HG02981 (cell line): Measurements from ENCODE around the gene EP400.

Source experiments
- ATAC-seq: cut with Tn5 transposase; IDR thresholded peaks from one replicate; pipeline ENCODE4 v1.9.1; 2021; ENCODE audit warnings: mild to moderate bottlenecking, moderate library complexity; ENCODE audit not compliant: unreplicated experiment

The EP400 gene

GRCh38 chr12:131923260-131923659 is 26.5 kb upstream of the EP400 start:
- peak; percentile 86 for ATAC-seq

- ATAC-seq = no peak
These were observed 22.3 kb upstream of the EP400 start for GRCh38 chr12:131927110-131928079.

- ATAC-seq = peak; percentile 4
These were observed 21.5 kb upstream of the EP400 start for GRCh38 chr12:131928080-131928710.

- peak; percentile 62 for ATAC-seq
These were observed 20.8 kb upstream of the EP400 start, which contains the start of gene PUS1 for GRCh38 chr12:131928711-131929580. Gene PUS1, plus strand, starts transcription at chr12:131929276. Its CDS starts 447 bp downstream, at chr12:131929723.

GRCh38 chr12:131929581-131930456 is 19.9 kb upstream of the EP400 start:
- no peak for ATAC-seq

GRCh38 chr12:131930510-131930909 is 19.2 kb upstream of the EP400 start:
- no peak for ATAC-seq

- ATAC-seq = no peak
These were observed 16.4 kb upstream of the EP400 start for GRCh38 chr12:131933387-131933786.

GRCh38 chr12:131934535-131934934 is 15.2 kb upstream of the EP400 start:
- ATAC-seq = no peak

GRCh38 chr12:131938082-131938481 is 11.7 kb upstream of the EP400 start:
- no peak for ATAC-seq

GRCh38 chr12:131939007-131939406 is 10.7 kb upstream of the EP400 start:
- ATAC-seq = no peak

- no peak for ATAC-seq
These were observed 9.6 kb upstream of the EP400 start for GRCh38 chr12:131940141-131940547.

GRCh38 chr12:131941116-131941986 is 8.4 kb upstream of the EP400 start:
- ATAC-seq = no peak

GRCh38 chr12:131941987-131942341 is 7.8 kb upstream of the EP400 start:
- ATAC-seq = no peak

GRCh38 chr12:131942671-131943070 is 7.1 kb upstream of the EP400 start:
- no peak for ATAC-seq

GRCh38 chr12:131943389-131943788 is 6.4 kb upstream of the EP400 start:
- ATAC-seq = no peak

GRCh38 chr12:131943876-131944275 is 5.9 kb upstream of the EP400 start:
- no peak for ATAC-seq

- no peak for ATAC-seq
These were observed 5.0 kb upstream of the EP400 start for GRCh38 chr12:131944601-131945251.

GRCh38 chr12:131946757-131947156 is 3.0 kb upstream of the EP400 start:
- no peak for ATAC-seq
